Loucy (cell line): Measurements from ENCODE around the gene CYS1.

Experiments
- EZH2phosphoT487 ChIP-seq: fragments of 200-600 bp; IDR thresholded peaks from 2 replicates; pipeline ENCODE4 v1.6.1; 2018; ENCODE audit warnings: antibody characterized with exemption, mild to moderate bottlenecking, moderate library complexity, borderline replicate concordance
- TF ChIP-seq, protein P1 (sequence below): fragments of 200-600 bp; sonication (generic); conservative IDR thresholded peaks from 2 replicates; pipeline ENCODE4 v1.5.1; 2014; ENCODE audit warnings: mild to moderate bottlenecking, antibody characterized with exemption, low read length

DNA sequence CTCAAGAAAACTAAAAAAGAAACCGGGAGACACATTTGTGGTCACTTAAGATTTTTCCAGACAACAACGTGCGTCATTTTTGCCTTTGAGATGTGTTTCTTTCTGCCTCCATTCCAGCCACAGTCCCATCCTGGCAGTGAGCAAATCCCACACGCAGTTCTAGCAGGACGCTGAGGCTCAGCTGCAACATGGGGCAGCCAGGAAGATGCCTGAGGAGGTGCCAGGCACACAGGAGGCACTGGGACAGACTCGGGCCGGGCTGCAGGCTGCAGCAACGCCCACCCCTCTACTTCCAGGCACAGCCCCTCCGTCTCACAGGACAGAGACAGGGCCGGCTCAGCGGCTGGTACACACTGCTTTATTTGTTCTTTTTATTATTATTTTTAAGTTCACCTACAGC lies 23.8 kb downstream of the CYS1 start:
- TF ChIP-seq, protein P1, sequence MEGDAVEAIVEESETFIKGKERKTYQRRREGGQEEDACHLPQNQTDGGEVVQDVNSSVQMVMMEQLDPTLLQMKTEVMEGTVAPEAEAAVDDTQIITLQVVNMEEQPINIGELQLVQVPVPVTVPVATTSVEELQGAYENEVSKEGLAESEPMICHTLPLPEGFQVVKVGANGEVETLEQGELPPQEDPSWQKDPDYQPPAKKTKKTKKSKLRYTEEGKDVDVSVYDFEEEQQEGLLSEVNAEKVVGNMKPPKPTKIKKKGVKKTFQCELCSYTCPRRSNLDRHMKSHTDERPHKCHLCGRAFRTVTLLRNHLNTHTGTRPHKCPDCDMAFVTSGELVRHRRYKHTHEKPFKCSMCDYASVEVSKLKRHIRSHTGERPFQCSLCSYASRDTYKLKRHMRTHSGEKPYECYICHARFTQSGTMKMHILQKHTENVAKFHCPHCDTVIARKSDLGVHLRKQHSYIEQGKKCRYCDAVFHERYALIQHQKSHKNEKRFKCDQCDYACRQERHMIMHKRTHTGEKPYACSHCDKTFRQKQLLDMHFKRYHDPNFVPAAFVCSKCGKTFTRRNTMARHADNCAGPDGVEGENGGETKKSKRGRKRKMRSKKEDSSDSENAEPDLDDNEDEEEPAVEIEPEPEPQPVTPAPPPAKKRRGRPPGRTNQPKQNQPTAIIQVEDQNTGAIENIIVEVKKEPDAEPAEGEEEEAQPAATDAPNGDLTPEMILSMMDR = no peak
- TF ChIP-seq EZH2phosphoT487 = no peak
